HEK293 (cell line): ENCODE measurements around the gene METTL17.

Source experiments
- CTCF ChIA-PET: fragments of 350-600 bp; formaldehyde crosslinking; extraction: SDS; loops from one replicate; lab custom pipeline; 2021; ENCODE audit warnings: antibody characterized with exemption; lab: Yijun Ruan, JAX
- POLR2A ChIA-PET: fragments of 300-600 bp; formaldehyde crosslinking; extraction: SDS; loops from one replicate; lab custom pipeline; 2020; ENCODE audit warnings: antibody characterized with exemption, inconsistent platforms; lab: Yijun Ruan, JAX
- H3K27ac ChIP-seq: fragments of 200-500 bp; sonication (Bioruptor generic); 2 replicates; pipeline ENCODE4 v1.5.1; 2014; ENCODE audit warnings: low read depth, low read length, control low read depth, inconsistent platforms; ENCODE audit errors: extremely low read depth
- H3K36me3 ChIP-seq, 2 experiments: fragments of 200-500 bp in 1 of 2; sonication (Bioruptor generic) in 1 of 2; 1 replicate in 1 of 2; 2 replicates in 1 of 2; pipeline ENCODE4 v1.5.1; 2014 to 2017; ENCODE audit warnings: inconsistent platforms in 2 of 2, low read length in 2 of 2; ENCODE audit not compliant: control insufficient read depth in 2 of 2, insufficient read depth in 1 of 2
- H3K4me1 ChIP-seq: fragments of 200-500 bp; sonication (Bioruptor generic); 2 replicates; pipeline ENCODE4 v1.5.1; 2014; ENCODE audit warnings: mild to moderate bottlenecking, low read length, inconsistent platforms; ENCODE audit not compliant: control insufficient read depth, insufficient read depth
- H3K4me3 ChIP-seq: 2 replicates; pipeline ENCODE4 v1.5.1; 2011; ENCODE audit warnings: low read depth, mild to moderate bottlenecking, control low read depth, low read length, moderate library complexity
- H3K9me3 ChIP-seq: fragments of 200-500 bp; sonication (Bioruptor generic); 2 replicates; pipeline ENCODE4 v1.5.1; 2014; ENCODE audit warnings: low read depth, low read length, inconsistent platforms; ENCODE audit not compliant: control insufficient read depth, insufficient read depth
- GLIS2 ChIP-seq: fragments of 450-650 bp; formaldehyde crosslinking; IDR thresholded peaks from 2 replicates; pipeline ENCODE4 v1.5.1; 2016; ENCODE audit warnings: missing biosample characterization, missing genetic modification characterization
- HOXA7 ChIP-seq: sonication (generic); formaldehyde crosslinking; IDR thresholded peaks from 2 replicates; pipeline ENCODE4 v1.8.1; 2022; ENCODE audit warnings: missing genetic modification reagents, borderline replicate concordance
- KLF9 ChIP-seq: fragments of 450-650 bp; formaldehyde crosslinking; IDR thresholded peaks from 2 replicates; pipeline ENCODE4 v1.5.1; 2016; ENCODE audit warnings: missing biosample characterization, missing genetic modification characterization, low read depth
- SCRT2 ChIP-seq: fragments of 450-650 bp; formaldehyde crosslinking; IDR thresholded peaks from 2 replicates; pipeline ENCODE4 v1.5.1; 2016; ENCODE audit warnings: missing biosample characterization, missing genetic modification characterization
- SP7 ChIP-seq: fragments of 450-650 bp; formaldehyde crosslinking; IDR thresholded peaks from 2 replicates; pipeline ENCODE4 v1.5.1; 2016; ENCODE audit warnings: missing biosample characterization, missing genetic modification characterization
- YY1 ChIP-seq: fragments of 450-650 bp; formaldehyde crosslinking; IDR thresholded peaks from 2 replicates; pipeline ENCODE4 v1.5.1; 2018; ENCODE audit warnings: missing biosample characterization, missing genetic modification characterization
- ZBTB17 ChIP-seq: fragments of 450-650 bp; formaldehyde crosslinking; IDR thresholded peaks from 2 replicates; pipeline ENCODE4 v1.5.1; 2016; ENCODE audit warnings: missing biosample characterization, missing genetic modification characterization
- ZBTB48 ChIP-seq: fragments of 450-650 bp; formaldehyde crosslinking; IDR thresholded peaks from 2 replicates; pipeline ENCODE4 v1.5.1; 2016; ENCODE audit warnings: missing biosample characterization, missing genetic modification characterization
- ZFP37 ChIP-seq: fragments of 450-650 bp; formaldehyde crosslinking; IDR thresholded peaks from 2 replicates; pipeline ENCODE4 v1.5.1; 2016; ENCODE audit warnings: missing biosample characterization, missing genetic modification characterization
- ZFP41 ChIP-seq: fragments of 450-650 bp; formaldehyde crosslinking; IDR thresholded peaks from 2 replicates; pipeline ENCODE4 v1.5.1; 2016; ENCODE audit warnings: missing biosample characterization, missing genetic modification characterization, borderline replicate concordance
- ZNF155 ChIP-seq: fragments of 450-650 bp; formaldehyde crosslinking; IDR thresholded peaks from 2 replicates; pipeline ENCODE4 v1.5.1; 2016; ENCODE audit warnings: missing biosample characterization, missing genetic modification characterization
- ZNF184 ChIP-seq: fragments of 450-650 bp; IDR thresholded peaks from 2 replicates; pipeline ENCODE4 v1.5.1; 2018; ENCODE audit warnings: missing biosample characterization, mild to moderate bottlenecking, missing genetic modification characterization
- ZNF19 ChIP-seq: fragments of 450-650 bp; formaldehyde crosslinking; IDR thresholded peaks from 2 replicates; pipeline ENCODE4; 2016; ENCODE audit warnings: missing biosample characterization, missing genetic modification characterization, low read depth
- ZNF211 ChIP-seq: fragments of 450-650 bp; formaldehyde crosslinking; IDR thresholded peaks from 2 replicates; pipeline ENCODE4 v1.5.1; 2016; ENCODE audit warnings: low read depth, missing biosample characterization, missing genetic modification characterization
- ZNF221 ChIP-seq: fragments of 450-650 bp; formaldehyde crosslinking; IDR thresholded peaks from 2 replicates; pipeline ENCODE4 v1.5.1; 2017; ENCODE audit warnings: missing biosample characterization, missing genetic modification characterization, borderline replicate concordance
- ZNF239 ChIP-seq: fragments of 450-650 bp; formaldehyde crosslinking; IDR thresholded peaks from 2 replicates; pipeline ENCODE4 v1.5.1; 2016; ENCODE audit warnings: missing biosample characterization, missing genetic modification characterization
- ZNF292 ChIP-seq: fragments of 450-650 bp; formaldehyde crosslinking; IDR thresholded peaks from 2 replicates; pipeline ENCODE4 v1.5.1; 2016; ENCODE audit warnings: low read depth, missing biosample characterization, missing genetic modification characterization, borderline replicate concordance
- ZNF350 ChIP-seq: fragments of 450-650 bp; formaldehyde crosslinking; IDR thresholded peaks from 2 replicates; pipeline ENCODE4 v1.5.0; 2017; ENCODE audit warnings: missing biosample characterization, mild to moderate bottlenecking, missing genetic modification characterization
- ZNF426 ChIP-seq: fragments of 450-650 bp; formaldehyde crosslinking; IDR thresholded peaks from 2 replicates; pipeline ENCODE4 v1.5.1; 2017; ENCODE audit warnings: missing biosample characterization, missing genetic modification characterization, mild to moderate bottlenecking, inconsistent platforms, moderate library complexity
- ZNF449 ChIP-seq: fragments of 450-650 bp; formaldehyde crosslinking; IDR thresholded peaks from 2 replicates; pipeline ENCODE4 v1.5.1; 2017; ENCODE audit warnings: missing biosample characterization, mild to moderate bottlenecking, missing genetic modification characterization, moderate library complexity
- ZNF473 ChIP-seq: fragments of 450-650 bp; formaldehyde crosslinking; IDR thresholded peaks from 2 replicates; pipeline ENCODE4 v1.5.1; 2017; ENCODE audit warnings: missing biosample characterization, missing genetic modification characterization
- ZNF510 ChIP-seq: fragments of 450-650 bp; formaldehyde crosslinking; IDR thresholded peaks from 2 replicates; pipeline ENCODE4 v1.5.1; 2018; ENCODE audit warnings: mild to moderate bottlenecking, missing genetic modification characterization, missing biosample characterization; ENCODE audit not compliant: insufficient replicate concordance
- ZNF624 ChIP-seq: fragments of 450-650 bp; formaldehyde crosslinking; IDR thresholded peaks from 2 replicates; pipeline ENCODE4 v1.5.1; 2017; ENCODE audit warnings: missing biosample characterization, missing genetic modification characterization
- ZNF670 ChIP-seq: fragments of 450-650 bp; formaldehyde crosslinking; IDR thresholded peaks from 2 replicates; pipeline ENCODE4 v1.5.1; 2016; ENCODE audit warnings: missing biosample characterization, missing genetic modification characterization, low read depth
- ZNF677 ChIP-seq: fragments of 450-650 bp; IDR thresholded peaks from 2 replicates; pipeline ENCODE4 v1.5.0; 2018; ENCODE audit warnings: missing biosample characterization, mild to moderate bottlenecking, missing genetic modification characterization, moderate library complexity
- ZNF701 ChIP-seq: fragments of 450-650 bp; formaldehyde crosslinking; IDR thresholded peaks from 2 replicates; pipeline ENCODE4 v1.5.1; 2016; ENCODE audit warnings: missing biosample characterization, missing genetic modification characterization
- ZNF707 ChIP-seq: fragments of 450-650 bp; formaldehyde crosslinking; IDR thresholded peaks from 2 replicates; pipeline ENCODE4 v1.5.1; 2016; ENCODE audit warnings: missing biosample characterization, missing genetic modification characterization
- ZNF785 ChIP-seq: fragments of 450-650 bp; formaldehyde crosslinking; IDR thresholded peaks from 2 replicates; pipeline ENCODE4 v1.5.1; 2016; ENCODE audit warnings: missing biosample characterization, missing genetic modification characterization
- ZNF843 ChIP-seq: fragments of 450-650 bp; formaldehyde crosslinking; IDR thresholded peaks from 2 replicates; pipeline ENCODE4 v1.5.1; 2016; ENCODE audit warnings: missing biosample characterization, missing genetic modification characterization
- ZSCAN23 ChIP-seq: fragments of 450-650 bp; formaldehyde crosslinking; IDR thresholded peaks from 2 replicates; pipeline ENCODE4 v1.5.1; 2016; ENCODE audit warnings: missing biosample characterization, missing genetic modification characterization

The METTL17 gene

GRCh38 chr14:21014761-21015190 lies 25.0 kb downstream of the METTL17 start (continued):
- TF ChIP-seq ZNF239 (no peak), ZBTB48 (peak; percentile 69), ZBTB17 (peak; percentile 20; the same call in 1 of the 2 replicates), ZNF624 (tag by site-specific recombination) (no peak), SP7 (tag by site-specific recombination) (0 out of 2 replicates have a peak, but pooled peaks have one; percentile 26), KLF9 (tag by site-specific recombination) (peak; percentile 66), ZNF510 (tag by site-specific recombination) (no peak)

- ChIA-PET CTCF (interaction anchor here (0.6 to 7.4 kb wide), 43 partner anchors 10 to 1856 kb away, joined by 3 to 206 read pairs (median 6); partner anchors contain the start of genes ARHGEF40, LRP10, RNASE7 and SLC39A2), POLR2A (interaction anchor here (0.5 to 2.5 kb wide), 12 partner anchors 9 to 88 kb away, joined by 3 to 19 read pairs (median 4); partner anchors contain the start of gene NDRG2)
- TF ChIP-seq ZNF677 (tag by site-specific recombination) (no peak), ZNF707 (tag by site-specific recombination) (no peak), ZFP37 (tag by site-specific recombination) (no peak), SCRT2 (tag by site-specific recombination) (no peak), ZFP41 (tag by site-specific recombination) (no peak), ZNF292 (tag by site-specific recombination) (no peak), ZNF221 (tag by site-specific recombination) (no peak)
- TF ChIP-seq, all 188 proteins: peak for 0
- no peaks in the 10 kb centered on the region for H3K4me1 ChIP-seq
- no peaks in the 10 kb centered on the region for H3K9me3 ChIP-seq
- H3K4me3 ChIP-seq: no peak overlapping the region
- H3K36me3 ChIP-seq: peaks cover 0 to 30% of the 10 kb centered on the region in 2 experiments; a peak in 2 of 3 replicates
- H3K27ac ChIP-seq: no peak overlapping the region
These were observed 25.5 kb downstream of the METTL17 start for GRCh38 chr14:21015312-21015711.

GRCh38 chr14:21016413-21017190 lies 26.8 kb downstream of the METTL17 start:
- Histone ChIP-seq H3K27ac (0 out of 2 replicates have a peak overlapping the region, but pooled peaks have one; percentile 9), H3K9me3 (no peaks in the 10 kb centered on the region), H3K4me3 (no peak overlapping the region), H3K36me3 (peaks cover 0 to 43% of the 10 kb centered on the region in 2 experiments; a peak in 2 of 3 replicates), H3K4me1 (no peaks in the 10 kb centered on the region)
- ChIA-PET CTCF (interaction anchor here (0.6 to 7.4 kb wide), 13 partner anchors 11 to 99 kb away, joined by 3 to 206 read pairs (median 35); partner anchors contain the start of genes RNASE7, SLC39A2 and TPPP2), POLR2A (interaction anchor here (0.6 to 2.5 kb wide), 2 partner anchors 55 to 76 kb away, joined by 3 to 19 read pairs; no protein-coding TSS in a partner anchor)
- TF ChIP-seq ZNF426 (tag by site-specific recombination): no peak
- TF ChIP-seq ZNF350 (tag by site-specific recombination): no peak
- no peak for TF ChIP-seq ZNF473 (tag by site-specific recombination)
- no peak for TF ChIP-seq ZNF184 (tag by site-specific recombination)
- no peak for TF ChIP-seq ZNF19
- TF ChIP-seq ZNF155 (tag by site-specific recombination): no peak
- no peak for TF ChIP-seq HOXA7 (CRISPR knock-in tag)
- no peak for TF ChIP-seq GLIS2
- TF ChIP-seq ZNF701 (tag by site-specific recombination): no peak
- TF ChIP-seq YY1 (tag by site-specific recombination): no peak
- TF ChIP-seq ZNF785 (tag by site-specific recombination): no peak
- TF ChIP-seq ZSCAN23 (tag by site-specific recombination): no peak
- TF ChIP-seq ZNF670 (tag by site-specific recombination): no peak
- TF ChIP-seq ZNF449 (tag by site-specific recombination): no peak
- TF ChIP-seq ZNF211 (tag by site-specific recombination): no peak
- no peak for TF ChIP-seq ZNF843
